Activated T-helper 1 cell treated with anti-CD3 and anti-CD28 coated beads, Interleukin-12 subunit alpha, Interleukin-12 subunit beta, Interleukin-2, Interleukin-4 antibody, amounts not matched to agents 30 ng/mL and 10 ng/mL and 1 ng/mL, durations not matched to agents 14 hours and 24 hours and 36 hours (primary cell): Measurements from ENCODE around the gene VPS41. TPM values are rescaled to one million over a fixed set of nuclear protein-coding genes. Genes with fewer than 3 reads are reported as not detected.

Experiments used
- DNase-seq: peaks from one replicate; pipeline ENCODE4 v3.0.0; 2021; ENCODE audit warnings: low spot score
- H3K27ac Mint-ChIP-seq: one replicate; pipeline ENCODE4 v1.8.0; 2021; ENCODE audit warnings: mild to moderate bottlenecking, mixed read lengths
- H3K27me3 Mint-ChIP-seq: one replicate; pipeline ENCODE4 v1.8.0; 2022; ENCODE audit warnings: mild to moderate bottlenecking, moderate library complexity, mixed read lengths; ENCODE audit not compliant: insufficient read depth
- H3K36me3 Mint-ChIP-seq: one replicate; pipeline ENCODE4 v1.8.0; 2021; ENCODE audit warnings: low read depth, mixed read lengths
- H3K4me1 Mint-ChIP-seq: one replicate; pipeline ENCODE4 v1.8.0; 2021; ENCODE audit warnings: low read depth, mixed read lengths
- H3K4me3 Mint-ChIP-seq: one replicate; pipeline ENCODE4 v1.8.0; 2021; ENCODE audit warnings: mild to moderate bottlenecking, moderate library complexity, mixed read lengths
- H3K9me3 Mint-ChIP-seq: one replicate; pipeline ENCODE4 v1.8.0; 2021; ENCODE audit warnings: mixed read lengths
- intact Hi-C: fragments of 100-400 bp; cut with micrococcal nuclease; formaldehyde crosslinking; loops from one replicate; pipeline ENCODE4 v1.15.1; 2024
- total RNA-seq: library from RNA; stranded (reverse); gene quantifications from 2 replicates; pipeline ENCODE4 v1.2.3, GENCODE V29; 2022

The VPS41 gene
- total RNA-seq, 1 donor from 2014 or later = 56.3 TPM

- Mint-ChIP-seq H3K9me3 (no peaks in the 10 kb centered on the region), H3K27ac (no peak overlapping the region), H3K36me3 (no peaks in the 10 kb centered on the region), H3K4me1 (no peaks in the 10 kb centered on the region), H3K4me3 (no peak overlapping the region), H3K27me3 (peaks cover 8% of the 10 kb centered on the region)
- no peak for DNase-seq
- intact Hi-C loops = no loop called here
Measured at GRCh38 chr7:38678698-38679054, 230.3 kb downstream of the VPS41 start.

DNA sequence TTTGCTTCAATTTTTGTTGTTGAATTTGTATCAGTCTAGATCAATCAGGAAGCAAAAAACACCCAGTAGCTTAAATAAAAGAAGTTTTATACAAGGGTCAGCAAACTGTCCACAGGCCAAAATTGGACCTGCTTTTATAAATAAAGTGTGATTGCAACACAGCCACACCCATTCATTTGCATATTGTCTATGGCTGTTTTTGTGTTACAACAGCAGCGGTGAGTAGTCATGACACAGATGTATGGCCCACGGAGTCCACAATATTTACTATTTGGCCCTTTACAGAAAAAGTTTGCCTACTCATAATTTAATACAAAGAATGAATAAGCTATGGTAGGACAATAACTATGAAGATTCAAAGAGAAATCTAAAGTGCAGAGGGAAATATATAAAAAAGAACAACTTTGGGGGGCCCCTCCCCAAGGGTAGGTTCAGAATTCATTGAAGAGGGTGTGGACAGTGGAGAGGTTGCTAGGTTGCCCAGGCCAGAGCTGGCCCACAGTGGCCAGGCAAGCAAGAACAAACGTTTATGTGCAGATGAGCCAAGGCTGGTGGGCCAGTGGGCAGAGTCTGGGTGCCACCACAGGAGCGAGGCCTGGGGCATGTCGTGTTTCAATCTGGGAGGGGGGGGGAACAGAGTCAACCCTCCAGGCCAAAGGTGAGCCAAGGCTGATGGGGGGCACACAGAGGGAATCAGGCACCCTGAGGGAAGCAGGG lies 230.9 kb downstream of the VPS41 start:
- no peaks in the 10 kb centered on the region for H3K4me1 Mint-ChIP-seq
- H3K36me3 Mint-ChIP-seq = no peaks in the 10 kb centered on the region
- no peak for DNase-seq
- intact Hi-C loops = no loop called here
- H3K9me3 Mint-ChIP-seq = no peaks in the 10 kb centered on the region
- no peak overlapping the region for H3K27ac Mint-ChIP-seq
- no peak overlapping the region for H3K4me3 Mint-ChIP-seq
- H3K27me3 Mint-ChIP-seq = peaks cover 7% of the 10 kb centered on the region

DNA sequence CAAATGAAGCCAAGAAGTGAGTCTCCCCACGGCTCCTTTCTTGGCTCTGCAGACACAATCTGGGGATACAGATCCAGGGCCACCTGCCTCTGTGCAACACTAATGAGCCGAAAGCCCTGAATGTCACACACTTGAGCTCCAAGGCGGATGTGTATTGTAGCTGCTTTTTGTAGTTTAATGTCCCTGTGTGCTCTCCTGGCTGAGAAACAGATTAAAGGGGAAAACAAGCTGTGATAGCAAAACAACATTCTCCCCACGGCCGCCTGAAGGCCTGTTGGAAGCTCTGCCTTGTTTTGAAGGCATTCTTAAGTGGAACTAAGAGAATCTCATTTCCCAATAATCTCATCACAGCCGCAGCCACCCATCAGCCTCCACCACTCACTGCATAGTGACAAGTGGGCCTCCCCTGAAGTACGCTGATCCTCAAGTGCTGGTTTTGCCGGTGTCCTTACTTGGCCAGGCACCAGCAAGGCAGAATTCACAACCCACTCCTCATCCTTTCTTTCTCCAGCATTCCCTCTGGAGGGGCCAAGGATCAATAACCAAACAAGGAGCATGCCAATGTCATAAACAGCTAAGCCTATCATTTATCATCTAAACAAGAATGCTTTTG lies 233.4 kb downstream of the VPS41 start:
- peaks cover 2% of the 10 kb centered on the region for H3K27me3 Mint-ChIP-seq
- DNase-seq = no peak
- no peak overlapping the region for H3K4me3 Mint-ChIP-seq
- H3K36me3 Mint-ChIP-seq = no peaks in the 10 kb centered on the region
- intact Hi-C loops = no loop called here
- no peak overlapping the region for H3K27ac Mint-ChIP-seq
- H3K4me1 Mint-ChIP-seq = no peaks in the 10 kb centered on the region
- H3K9me3 Mint-ChIP-seq = no peaks in the 10 kb centered on the region

DNA sequence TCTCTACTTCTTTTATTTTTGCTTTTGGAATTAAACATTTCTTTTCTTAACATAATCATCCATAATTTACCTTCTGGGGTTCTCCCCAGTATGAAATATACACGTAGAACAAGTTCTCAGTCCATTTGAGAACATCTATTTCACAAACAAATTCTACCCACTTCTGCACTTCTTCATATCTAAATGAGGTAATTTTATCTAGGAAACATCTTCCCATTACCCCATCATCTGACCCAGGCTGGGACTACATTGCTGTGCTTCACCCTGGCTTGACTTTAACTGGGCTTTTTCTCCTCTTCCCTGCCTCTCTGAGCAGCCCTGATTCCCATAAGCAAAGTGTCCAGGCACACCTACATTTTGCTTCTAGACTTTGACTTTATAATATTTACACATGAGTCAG lies 234.5 kb downstream of the VPS41 start:
- Mint-ChIP-seq H3K9me3 (no peaks in the 10 kb centered on the region), H3K36me3 (no peaks in the 10 kb centered on the region), H3K4me3 (no peak overlapping the region), H3K27ac (no peak overlapping the region), H3K27me3 (peaks cover 6% of the 10 kb centered on the region), H3K4me1 (no peaks in the 10 kb centered on the region)
- intact Hi-C loops = no loop called here
- DNase-seq = no peak

DNA sequence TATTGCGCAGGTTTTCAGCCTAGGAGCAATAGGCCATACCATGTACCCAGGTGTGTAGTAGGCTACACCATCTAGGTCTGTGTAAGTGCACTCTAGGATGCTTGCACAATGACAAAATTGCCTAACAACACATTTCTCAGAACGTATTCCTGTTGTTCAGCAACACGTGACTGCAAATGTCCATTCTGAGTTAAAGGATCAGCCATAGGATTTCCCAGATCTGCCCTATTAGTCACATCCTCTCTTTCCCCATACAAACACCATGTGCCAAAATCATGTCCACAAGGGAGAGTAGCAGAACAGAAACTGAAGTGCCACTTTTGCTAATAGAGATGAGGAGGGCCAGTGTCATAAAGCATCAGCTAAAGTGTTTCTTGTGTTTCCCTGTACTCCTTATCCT lies 235.2 kb downstream of the VPS41 start:
- Mint-ChIP-seq H3K4me3 (no peak overlapping the region), H3K27me3 (peaks cover 11% of the 10 kb centered on the region), H3K27ac (no peak overlapping the region), H3K4me1 (no peaks in the 10 kb centered on the region), H3K9me3 (no peaks in the 10 kb centered on the region), H3K36me3 (no peaks in the 10 kb centered on the region)
- intact Hi-C loops = no loop called here
- no peak for DNase-seq

Other genes starting within 250 kb of the VPS41 start
- not detected in 2 replicates for gene POU6F2, start 68.7 kb upstream of the VPS41 start, total RNA-seq